HG02642 (cell line): Measurements from ENCODE around the gene RRP12.

Experiments used
- ATAC-seq: cut with Tn5 transposase; IDR thresholded peaks from one replicate; pipeline ENCODE4 v1.9.1; 2021; ENCODE audit warnings: mild to moderate bottlenecking; ENCODE audit not compliant: unreplicated experiment, poor library complexity

The RRP12 gene

DNA sequence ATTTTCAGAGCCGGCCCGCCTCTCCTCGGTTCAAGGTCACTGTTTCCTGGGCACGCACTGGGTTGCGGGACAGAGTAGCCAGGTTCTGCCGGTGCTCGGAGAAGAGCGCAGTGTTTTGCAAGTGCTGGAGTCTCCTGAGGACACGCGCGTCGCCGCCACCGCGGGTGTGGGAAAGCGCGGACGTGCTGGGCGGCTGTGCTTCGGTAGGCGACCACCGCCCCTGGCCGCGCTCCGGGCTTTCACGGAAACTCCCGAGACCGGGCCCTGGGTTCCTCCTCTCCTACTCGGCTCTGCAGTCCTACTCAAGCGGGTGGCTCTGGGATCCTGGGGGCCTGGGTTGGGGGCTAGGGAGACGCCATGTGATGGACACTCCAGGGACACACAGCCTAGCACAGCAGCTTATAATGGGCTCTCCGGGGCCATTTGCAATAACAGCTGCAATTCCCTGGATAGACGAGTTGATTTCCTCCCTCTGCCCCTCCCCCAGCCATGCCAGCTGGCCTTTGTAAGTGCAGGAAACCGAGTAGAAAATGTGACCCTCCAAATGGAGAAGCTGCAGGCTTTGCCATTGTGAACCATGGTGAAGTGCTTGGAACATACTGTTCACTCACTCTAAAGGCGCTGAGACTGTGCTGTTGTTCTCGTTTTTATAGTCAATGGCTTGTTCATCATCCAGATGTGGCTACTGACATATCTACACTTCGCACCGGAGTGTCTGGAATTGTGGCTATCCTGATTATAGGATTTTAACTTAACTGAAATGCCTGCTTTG is 79.9 kb downstream of the RRP12 start:
- ATAC-seq: no peak

DNA sequence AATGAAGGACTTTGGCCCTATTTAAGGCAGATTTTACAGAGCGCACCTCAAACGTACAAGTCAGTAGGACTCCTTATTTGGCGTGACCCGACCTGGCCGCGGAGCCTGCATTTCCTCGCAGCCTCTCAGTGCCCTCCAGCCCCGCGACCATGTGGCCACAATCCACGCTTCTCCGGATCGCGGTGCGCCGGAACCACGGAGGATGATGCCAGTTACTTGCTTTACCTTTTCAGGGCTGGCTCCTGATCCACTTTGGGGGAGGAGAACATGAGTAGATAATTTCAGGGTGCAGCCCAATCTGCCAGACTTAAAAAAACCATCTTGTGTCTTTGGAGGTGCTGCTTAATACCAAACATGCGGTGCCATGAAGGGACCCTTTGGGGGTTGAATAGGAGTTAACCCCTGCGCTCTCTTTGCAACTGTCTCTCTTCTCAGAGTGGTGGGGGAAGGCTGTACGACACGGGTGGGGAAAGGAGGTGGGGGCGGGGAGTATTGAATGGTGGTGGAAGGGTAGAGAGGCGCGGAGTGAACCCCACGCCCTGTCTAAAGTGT is 80.6 kb downstream of the RRP12 start:
- ATAC-seq: no peak

DNA sequence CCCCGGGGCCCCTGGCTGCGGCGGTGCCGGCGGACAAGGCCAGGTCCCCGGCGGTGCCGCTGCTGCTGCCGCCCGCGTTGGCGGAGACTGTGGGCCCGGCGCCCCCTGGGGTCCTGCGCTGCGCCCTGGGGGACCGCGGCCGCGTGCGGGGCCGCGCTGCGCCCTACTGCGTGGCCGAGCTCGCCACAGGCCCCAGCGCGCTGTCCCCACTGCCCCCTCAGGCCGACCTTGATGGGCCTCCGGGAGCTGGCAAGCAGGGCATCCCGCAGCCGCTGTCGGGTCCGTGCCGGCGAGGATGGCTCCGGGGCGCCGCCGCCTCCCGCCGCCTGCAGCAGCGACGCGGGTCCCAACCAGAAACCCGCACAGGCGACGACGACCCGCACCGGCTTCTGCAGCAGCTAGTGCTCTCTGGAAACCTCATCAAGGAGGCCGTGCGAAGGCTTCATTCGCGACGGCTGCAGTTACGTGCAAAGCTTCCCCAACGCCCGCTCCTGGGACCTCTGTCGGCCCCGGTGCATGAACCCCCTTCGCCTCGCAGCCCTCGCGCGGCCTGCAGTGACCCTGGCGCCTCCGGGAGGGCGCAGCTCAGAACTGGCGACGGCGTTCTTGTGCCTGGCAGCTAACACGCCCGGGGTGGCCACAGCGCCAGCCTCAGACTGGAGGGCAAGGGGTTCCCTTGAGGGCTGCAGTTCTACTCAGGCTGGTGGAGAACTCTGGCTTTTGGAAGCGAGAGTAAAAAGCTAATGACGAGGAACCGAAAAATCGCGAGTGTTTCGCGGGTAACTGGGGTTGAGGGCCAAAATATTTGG is 81.3 kb downstream of the RRP12 start:
- ATAC-seq: peak; percentile 32

DNA sequence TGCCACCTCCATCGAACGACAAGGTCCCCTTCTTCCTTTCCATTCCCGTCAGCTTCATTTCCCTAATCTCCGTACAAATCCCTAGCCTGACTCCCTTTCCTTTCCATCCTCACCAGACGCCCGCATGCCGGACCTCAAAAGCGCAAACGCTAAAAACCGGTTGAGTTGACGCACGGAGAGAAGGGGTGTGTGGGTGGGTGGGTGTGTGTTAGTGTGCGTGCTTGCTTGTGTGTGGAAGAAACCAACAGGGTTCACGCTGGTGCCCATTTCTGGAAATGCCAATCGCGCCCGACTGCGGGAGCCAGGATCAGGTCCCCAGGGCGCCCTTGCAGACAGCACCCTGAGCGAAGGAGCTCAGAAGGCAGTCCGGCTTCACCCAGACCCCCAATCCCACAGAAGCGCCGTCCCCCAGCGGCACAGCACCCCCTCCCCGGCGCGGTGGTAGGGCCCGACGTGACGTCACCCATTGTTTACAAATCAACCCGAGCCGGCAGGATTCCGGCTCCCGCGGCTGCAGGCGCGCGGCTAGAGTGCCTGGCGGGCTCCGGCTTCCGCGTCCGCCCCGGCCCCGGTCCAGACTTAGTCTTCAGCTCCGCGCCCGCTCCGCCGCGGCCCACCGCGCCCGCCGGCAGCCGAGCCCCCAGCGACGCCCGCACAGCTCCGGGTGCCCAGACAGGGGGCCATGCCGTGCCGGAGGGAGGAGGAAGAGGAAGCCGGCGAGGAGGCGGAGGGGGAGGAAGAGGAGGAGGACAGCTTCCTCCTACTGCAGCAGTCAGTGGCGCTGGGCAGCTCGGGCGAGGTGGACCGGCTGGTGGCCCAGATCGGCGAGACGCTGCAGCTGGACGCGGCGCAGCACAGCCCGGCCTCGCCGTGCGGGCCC is 82.1 kb downstream of the RRP12 start, which contains the start of gene FRAT1:
FRAT1 (plus strand) TSS at position 500 of the 880 bp plus-strand sequence; CDS start at position 683, 183 bp downstream.
- ATAC-seq: peak; percentile 83

DNA sequence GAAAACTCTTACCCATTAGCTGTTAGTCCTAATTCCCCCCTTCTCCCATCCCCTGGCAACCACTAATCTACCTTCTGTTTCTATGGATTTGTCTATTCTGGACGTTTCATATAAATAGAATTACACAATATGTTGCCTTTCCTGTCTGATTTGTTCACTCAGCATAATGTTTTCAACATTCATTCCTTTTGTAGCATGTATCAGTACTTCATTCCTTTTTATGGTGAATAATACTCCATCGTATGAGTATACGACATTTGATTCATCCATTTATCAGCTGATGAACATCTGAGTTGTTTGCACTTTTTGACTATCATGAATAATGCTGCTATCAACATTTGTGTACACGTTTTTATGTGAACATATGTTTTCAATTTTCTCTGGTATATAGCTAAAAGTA is 86.5 kb downstream of the RRP12 start:
- ATAC-seq: no peak

DNA sequence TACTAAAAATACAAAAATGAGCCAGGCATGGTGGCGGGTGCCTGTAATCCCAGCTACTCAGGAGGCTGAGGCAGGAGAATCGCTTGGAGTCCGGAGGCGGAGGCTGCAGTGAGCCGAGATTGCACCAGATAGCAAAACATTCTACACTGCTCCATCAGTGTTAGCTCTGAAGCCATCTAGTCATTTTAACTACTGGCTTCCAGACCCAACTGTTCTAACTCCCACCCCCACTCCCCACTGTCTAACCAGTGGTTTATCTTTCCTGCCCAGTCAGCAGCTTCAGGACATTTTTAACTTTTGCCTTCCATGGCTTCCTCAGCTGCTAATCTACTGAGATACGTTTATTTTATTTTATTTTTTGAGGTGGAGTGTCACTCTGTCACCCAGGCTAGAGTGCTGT is 88.2 kb downstream of the RRP12 start:
- ATAC-seq: no peak

DNA sequence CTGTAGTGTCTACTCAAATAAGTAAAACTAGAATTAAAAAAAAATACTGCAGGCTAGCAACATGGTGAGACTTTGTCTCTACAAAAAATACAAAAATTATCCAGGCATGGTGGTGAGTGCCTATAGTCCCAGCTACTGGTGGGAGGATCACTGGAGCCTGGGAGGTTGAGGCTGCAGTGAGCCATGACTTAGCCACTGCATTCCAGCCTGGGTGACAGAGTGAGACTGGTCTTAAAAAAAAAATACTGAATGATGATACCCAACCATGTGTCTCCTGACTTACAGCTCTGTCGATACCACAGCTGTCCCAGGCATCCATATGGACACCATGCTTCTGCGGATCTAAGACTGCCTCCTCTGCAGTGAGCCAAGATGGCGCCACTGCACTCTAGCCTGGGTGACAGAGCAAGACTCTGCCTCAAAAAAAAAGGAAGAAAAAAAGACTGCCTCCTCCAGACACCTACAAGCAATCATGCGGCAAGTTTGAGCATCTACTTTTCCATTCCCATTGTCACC is 90.0 kb downstream of the RRP12 start:
- ATAC-seq: no peak

DNA sequence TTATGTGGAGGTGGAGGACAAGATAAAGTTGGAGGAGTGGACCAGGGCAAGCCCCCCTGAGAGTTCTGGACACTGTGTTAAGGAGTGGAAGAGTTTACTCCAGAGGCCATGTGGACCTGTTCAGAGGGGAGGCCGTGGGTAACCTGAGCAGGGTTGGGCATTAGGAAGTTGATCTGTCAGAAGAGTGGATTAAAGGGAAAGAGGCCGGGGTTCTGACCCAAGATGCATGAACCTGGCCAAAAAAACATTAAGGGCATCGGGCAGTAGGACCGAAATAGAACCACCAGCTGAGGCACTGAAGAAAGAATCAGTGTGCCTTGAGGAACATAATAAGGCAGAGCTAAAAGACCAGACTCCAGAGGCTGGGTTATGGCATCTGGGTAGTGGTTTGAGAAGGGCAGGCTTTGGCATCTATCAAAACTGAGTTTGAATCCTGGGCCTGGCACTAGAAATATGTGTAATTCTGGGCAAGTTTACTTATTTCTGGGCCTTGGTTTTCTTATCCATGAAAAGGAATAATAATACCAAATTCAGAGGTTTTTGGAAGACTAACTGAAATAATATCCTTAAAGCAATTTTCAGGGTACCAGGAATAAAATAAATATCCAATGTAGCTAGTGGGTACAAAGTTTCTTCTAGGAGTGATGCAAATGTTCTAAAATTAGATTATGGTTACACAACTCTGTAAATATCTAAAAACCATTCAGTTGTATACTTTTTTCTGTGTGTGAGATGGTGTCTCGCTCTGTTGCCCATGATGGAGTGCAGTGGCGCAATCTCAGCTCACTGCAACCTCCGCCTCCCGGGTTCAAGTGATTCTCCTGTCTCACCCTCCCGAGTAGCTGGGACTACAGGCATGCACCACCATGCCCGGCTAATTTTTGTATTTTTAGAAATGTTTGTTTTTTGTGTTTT is 93.0 kb downstream of the RRP12 start:
- ATAC-seq: no peak

DNA sequence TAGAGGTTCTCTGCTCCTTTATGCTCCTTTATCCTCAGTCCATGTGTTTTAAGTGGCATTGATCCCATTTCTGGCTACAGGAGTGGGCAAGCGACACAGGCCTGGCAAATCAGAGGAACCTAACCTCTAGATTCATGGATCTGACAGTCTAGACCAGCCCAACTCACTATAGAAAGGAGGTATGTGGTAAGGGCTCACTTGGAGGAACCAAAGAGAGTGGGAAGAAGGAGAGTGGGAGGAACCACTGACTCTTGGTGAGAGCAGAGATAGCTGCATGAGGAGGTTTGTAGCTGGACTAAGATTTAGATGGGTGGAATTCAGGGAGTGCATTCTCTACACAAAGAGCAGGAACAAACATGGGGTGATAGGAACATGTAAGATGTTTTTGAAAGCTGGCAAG is 93.7 kb downstream of the RRP12 start:
- no peak for ATAC-seq
